H9 (cell line): ENCODE measurements around the gene SYNGAP1. TPM values are rescaled to one million over a fixed set of nuclear protein-coding genes. Genes with fewer than 3 reads are reported as not detected.
"Not testable (repeated sequence)": the region's sequence is repeated elsewhere in the genome, so short reads cannot be mapped to it uniquely, and the experiment has no call there.

ENCODE experiments used
- DNase-seq: peaks from one replicate; pipeline ENCODE4 v3.0.0-alpha.2; 2017
- H2AFZ ChIP-seq: one replicate; pipeline ENCODE4 v1.6.1; 2013; ENCODE audit warnings: mild to moderate bottlenecking, low read length, control low read depth, moderate library complexity
- H2AK5ac ChIP-seq: 2 replicates; pipeline ENCODE4 v1.6.1; 2013; ENCODE audit warnings: low read length, control low read depth, mixed read lengths; ENCODE audit not compliant: insufficient read length
- H2BK120ac ChIP-seq: one replicate; pipeline ENCODE4 v1.6.1; 2013; ENCODE audit warnings: low read depth, mild to moderate bottlenecking, low read length, control low read depth, inconsistent platforms; ENCODE audit not compliant: poor library complexity, severe bottlenecking
- H2BK12ac ChIP-seq: 2 replicates; pipeline ENCODE4 v1.6.1; 2013; ENCODE audit warnings: low read length, control low read depth, mixed read lengths, low read depth; ENCODE audit not compliant: insufficient read length
- H2BK15ac ChIP-seq: 2 replicates; pipeline ENCODE4 v1.6.1; 2013; ENCODE audit warnings: low read depth, low read length, control low read depth
- H2BK20ac ChIP-seq: one replicate; pipeline ENCODE4 v1.6.1; 2013; ENCODE audit warnings: low read depth, mild to moderate bottlenecking, low read length, control low read depth, inconsistent platforms; ENCODE audit not compliant: poor library complexity, severe bottlenecking
- H2BK5ac ChIP-seq: 2 replicates; pipeline ENCODE4 v1.6.1; 2013; ENCODE audit warnings: low read length, control low read depth, mixed read lengths; ENCODE audit not compliant: insufficient read length
- H3K14ac ChIP-seq: 2 replicates; pipeline ENCODE4 v1.6.1; 2013; ENCODE audit warnings: low read length, control low read depth; ENCODE audit not compliant: insufficient read depth
- H3K18ac ChIP-seq: 2 replicates; pipeline ENCODE4 v1.6.1; 2013; ENCODE audit warnings: low read depth, mild to moderate bottlenecking, mixed read lengths, low read length, control low read depth; ENCODE audit not compliant: insufficient read length
- H3K23ac ChIP-seq: 2 replicates; pipeline ENCODE4 v1.6.1; 2013; ENCODE audit warnings: low read length, control low read depth, mixed read lengths, low read depth; ENCODE audit not compliant: insufficient read length
- H3K23me2 ChIP-seq: 2 replicates; pipeline ENCODE4 v1.6.1; 2013; ENCODE audit warnings: low read depth, mild to moderate bottlenecking, mixed read lengths, low read length, control low read depth; ENCODE audit not compliant: insufficient read length, poor library complexity, severe bottlenecking
- H3K27ac ChIP-seq: 2 replicates; pipeline ENCODE4 v1.5.1; 2013; ENCODE audit warnings: low read length, control low read depth, mixed read lengths, low read depth; ENCODE audit not compliant: insufficient read length
- H3K27me3 ChIP-seq: 2 replicates; pipeline ENCODE4 v1.6.1; 2013; ENCODE audit warnings: low read length, control low read depth, inconsistent platforms; ENCODE audit not compliant: insufficient read depth
- H3K4ac ChIP-seq: 2 replicates; pipeline ENCODE4 v1.6.1; 2013; ENCODE audit warnings: low read depth, mild to moderate bottlenecking, control low read depth, inconsistent platforms, low read length, moderate library complexity
- H3K4me1 ChIP-seq: 2 replicates; pipeline ENCODE4 v1.6.1; 2013; ENCODE audit warnings: low read length, control low read depth, inconsistent platforms; ENCODE audit not compliant: insufficient read depth
- H3K4me2 ChIP-seq: 2 replicates; pipeline ENCODE4 v1.6.1; 2013; ENCODE audit warnings: low read length, control low read depth, mixed read lengths; ENCODE audit not compliant: insufficient read length, insufficient read depth
- H3K56ac ChIP-seq: 2 replicates; pipeline ENCODE4 v1.6.1; 2013; ENCODE audit warnings: low read depth, mild to moderate bottlenecking, mixed read lengths, low read length, control low read depth; ENCODE audit not compliant: insufficient read length
- H3K79me1 ChIP-seq: 2 replicates; pipeline ENCODE4 v1.6.1; 2013; ENCODE audit warnings: low read depth, mild to moderate bottlenecking, moderate library complexity, low read length, control low read depth, inconsistent platforms; ENCODE audit not compliant: insufficient read depth, poor library complexity, severe bottlenecking
- H3K79me2 ChIP-seq: 2 replicates; pipeline ENCODE4 v1.6.1; 2013; ENCODE audit warnings: low read length, control low read depth, inconsistent platforms; ENCODE audit not compliant: insufficient read depth
- H3K9ac ChIP-seq: 2 replicates; pipeline ENCODE4 v1.6.1; 2013; ENCODE audit warnings: low read length, control low read depth, mixed read lengths; ENCODE audit not compliant: insufficient read length; ENCODE audit errors: extremely low read depth
- H3K9me3 ChIP-seq: one replicate; pipeline ENCODE4 v1.6.1; 2013; ENCODE audit warnings: low read depth, low read length, inconsistent platforms; ENCODE audit not compliant: control insufficient read depth
- H3T11ph ChIP-seq: one replicate; pipeline ENCODE4 v1.6.1; 2013; ENCODE audit warnings: mild to moderate bottlenecking, low read length, control low read depth, inconsistent platforms
- H4K20me1 ChIP-seq: one replicate; pipeline ENCODE4 v1.6.1; 2013; ENCODE audit not compliant: control insufficient read depth, insufficient read length, insufficient read depth
- H4K5ac ChIP-seq: 2 replicates; pipeline ENCODE4 v1.6.1; 2013; ENCODE audit warnings: low read depth, mild to moderate bottlenecking, mixed read lengths, low read length, control low read depth; ENCODE audit not compliant: insufficient read length
- H4K8ac ChIP-seq: replicated peaks from 2 replicates; pipeline ENCODE4 v1.6.1; 2013; ENCODE audit warnings: low read length, control low read depth, mixed read lengths, low read depth; ENCODE audit not compliant: insufficient read length
- H4K91ac ChIP-seq: 2 replicates; pipeline ENCODE4 v1.6.1; 2013; ENCODE audit warnings: low read depth, mild to moderate bottlenecking, moderate library complexity, mixed read lengths, low read length, control low read depth; ENCODE audit not compliant: insufficient read length
- H3K27ac Mint-ChIP-seq, 3 experiments: 2 replicates in 2 of 3; 3 replicates in 1 of 3; pipeline ENCODE4 v1.8.0; 2020 to 2021; ENCODE audit warnings: mixed read lengths in 3 of 3, mild to moderate bottlenecking in 1 of 3, moderate library complexity in 1 of 3
- H3K27me3 Mint-ChIP-seq: 2 replicates; pipeline ENCODE4 v1.8.0; 2021; ENCODE audit warnings: low read depth, mild to moderate bottlenecking, moderate library complexity, mixed read lengths
- H3K36me3 Mint-ChIP-seq, 3 experiments: 2 replicates in 2 of 3; 3 replicates in 1 of 3; pipeline ENCODE4 v1.8.0; 2020 to 2021; ENCODE audit warnings: low read depth in 3 of 3, mixed read lengths in 3 of 3; ENCODE audit not compliant: insufficient read depth in 1 of 3
- H3K4me1 Mint-ChIP-seq, 2 experiments: 2 replicates each; pipeline ENCODE4 v1.8.0; 2020; ENCODE audit warnings: mixed read lengths in 2 of 2
- H3K4me3 Mint-ChIP-seq, 2 experiments: 2 replicates in 1 of 2; 3 replicates in 1 of 2; pipeline ENCODE4 v1.8.0; 2020 to 2021; ENCODE audit warnings: mild to moderate bottlenecking in 2 of 2, mixed read lengths in 2 of 2, moderate library complexity in 1 of 2
- H3K9me3 Mint-ChIP-seq, 2 experiments: 2 replicates in 1 of 2; 3 replicates in 1 of 2; pipeline ENCODE4 v1.8.0; 2020; ENCODE audit warnings: mild to moderate bottlenecking in 2 of 2, mixed read lengths in 2 of 2, moderate library complexity in 1 of 2
- WGBS: extraction: QIAGEN DNeasy Blood & Tissue Kit; methylation state at CpG from one replicate; pipeline ENCODE4 v1.1.7; 2013; ENCODE audit warnings: missing lambda C conversion rate, low lambda C conversion rate, mixed read lengths; ENCODE audit not compliant: insufficient read length; ENCODE audit errors: extremely low coverage; 5-methylcytosine and 5-hydroxymethylcytosine counted together
- total RNA-seq: library from RNA; stranded (reverse); gene quantifications from 2 replicates; pipeline ENCODE4 v1.2.1, GENCODE V29; 2021
- TF ChIP-seq, protein P1 (sequence below): fragments of 200-600 bp; sonication (generic); conservative IDR thresholded peaks from 3 replicates; pipeline ENCODE4 v1.8.0; 2021; ENCODE audit warnings: antibody characterized with exemption, mild to moderate bottlenecking

Gene SYNGAP1
- total RNA-seq, 1 experiment from 2014 or later, result 121 TPM

DNA sequence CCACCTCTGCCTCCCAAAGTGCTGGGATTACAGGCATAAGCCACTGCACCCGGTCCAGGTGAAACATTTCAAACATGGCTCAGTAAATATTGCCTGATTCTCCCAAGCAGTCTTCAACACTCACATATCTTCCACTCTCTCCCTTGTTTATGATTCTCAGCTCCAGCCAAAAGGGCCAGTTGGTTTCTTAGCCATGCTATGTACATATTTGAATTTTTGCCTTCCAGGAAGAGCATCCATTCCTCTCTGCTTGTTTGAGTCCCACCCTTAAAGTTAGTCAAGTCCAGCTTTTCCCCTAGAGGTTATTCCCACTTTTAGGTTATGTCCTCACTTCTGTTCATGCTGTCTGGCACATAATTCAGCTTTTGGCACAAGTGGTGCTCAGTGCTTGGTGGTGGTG is 22.3 kb upstream of the SYNGAP1 start:
- no peaks in the 10 kb centered on the region for H3K27me3 Mint-ChIP-seq
- H3K9me3 Mint-ChIP-seq, result no peaks in the 10 kb centered on the region
- Histone ChIP-seq H3T11ph (no peak overlapping the region), H2AK5ac (no peak overlapping the region), H2BK5ac (no peak overlapping the region), H4K20me1 (no peaks in the 10 kb centered on the region), H2BK15ac (no peak overlapping the region), H3K27me3 (no peaks in the 10 kb centered on the region), H3K9ac (no peak overlapping the region), H3K4ac (no peak overlapping the region), H3K27ac (no peak overlapping the region), H3K23ac (no peak overlapping the region), H2BK120ac (no peak overlapping the region), H3K9me3 (no peaks in the 10 kb centered on the region), H3K56ac (no peak overlapping the region), H3K4me1 (peaks cover 2% of the 10 kb centered on the region; the same call in 1 of the 2 replicates), H4K5ac (no peak overlapping the region), H2BK12ac (no peak overlapping the region), H3K79me2 (peaks cover 34% of the 10 kb centered on the region), H2AFZ (no peak overlapping the region), H3K14ac (no peak overlapping the region), H3K18ac (no peak overlapping the region), H2BK20ac (no peak overlapping the region), H3K79me1 (peaks cover 8% of the 10 kb centered on the region), H4K91ac (no peak overlapping the region), H3K4me2 (no peak overlapping the region), H3K23me2 (peaks cover 6% of the 10 kb centered on the region), H4K8ac (no peak overlapping the region)
- no peak overlapping the region for H3K4me3 Mint-ChIP-seq
- peak overlapping the region in 1 of 3 experiments; percentile 22; a peak in 2 of 7 replicates for H3K27ac Mint-ChIP-seq
- peaks cover 38 to 61% (median 56%) of the 10 kb centered on the region in 3 experiments; a peak in 6 of 7 replicates for H3K36me3 Mint-ChIP-seq
- TF ChIP-seq, protein P1, sequence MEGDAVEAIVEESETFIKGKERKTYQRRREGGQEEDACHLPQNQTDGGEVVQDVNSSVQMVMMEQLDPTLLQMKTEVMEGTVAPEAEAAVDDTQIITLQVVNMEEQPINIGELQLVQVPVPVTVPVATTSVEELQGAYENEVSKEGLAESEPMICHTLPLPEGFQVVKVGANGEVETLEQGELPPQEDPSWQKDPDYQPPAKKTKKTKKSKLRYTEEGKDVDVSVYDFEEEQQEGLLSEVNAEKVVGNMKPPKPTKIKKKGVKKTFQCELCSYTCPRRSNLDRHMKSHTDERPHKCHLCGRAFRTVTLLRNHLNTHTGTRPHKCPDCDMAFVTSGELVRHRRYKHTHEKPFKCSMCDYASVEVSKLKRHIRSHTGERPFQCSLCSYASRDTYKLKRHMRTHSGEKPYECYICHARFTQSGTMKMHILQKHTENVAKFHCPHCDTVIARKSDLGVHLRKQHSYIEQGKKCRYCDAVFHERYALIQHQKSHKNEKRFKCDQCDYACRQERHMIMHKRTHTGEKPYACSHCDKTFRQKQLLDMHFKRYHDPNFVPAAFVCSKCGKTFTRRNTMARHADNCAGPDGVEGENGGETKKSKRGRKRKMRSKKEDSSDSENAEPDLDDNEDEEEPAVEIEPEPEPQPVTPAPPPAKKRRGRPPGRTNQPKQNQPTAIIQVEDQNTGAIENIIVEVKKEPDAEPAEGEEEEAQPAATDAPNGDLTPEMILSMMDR, result no peak
- WGBS, result no CpG with 5 or more reads among the region's 1 CpG
- DNase-seq, result no peak
- H3K4me1 Mint-ChIP-seq, result peaks cover 22 to 24% of the 10 kb centered on the region in 2 experiments

DNA sequence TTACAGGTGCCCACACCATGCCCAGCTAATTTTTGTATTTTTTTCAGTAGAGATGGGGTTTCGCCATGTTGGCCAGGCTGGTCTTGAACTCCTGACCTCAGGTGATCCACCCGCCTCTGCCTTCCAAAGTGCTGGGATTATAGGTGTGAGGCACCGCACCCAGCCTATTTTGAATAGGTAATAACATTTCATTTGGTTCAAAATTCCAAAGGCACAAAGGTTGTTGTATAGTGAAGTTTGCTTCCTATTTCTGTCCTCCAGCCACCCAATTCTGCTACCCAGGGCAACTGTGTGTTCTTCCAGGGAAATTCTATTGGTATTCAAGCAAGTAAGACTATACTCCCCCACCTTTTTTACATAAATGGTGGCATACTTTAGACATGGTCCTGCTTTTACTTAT is 21.3 kb upstream of the SYNGAP1 start:
- not testable (repeated sequence) for H3K23me2 ChIP-seq, H4K8ac ChIP-seq, H2BK20ac ChIP-seq, H2BK120ac ChIP-seq, H3K27ac ChIP-seq, H4K5ac ChIP-seq, H3K9me3 ChIP-seq, DNase-seq, H3K4ac ChIP-seq, H3T11ph ChIP-seq, H3K4me2 ChIP-seq, H2BK15ac ChIP-seq, H4K20me1 ChIP-seq, H3K4me3 Mint-ChIP-seq, H3K27me3 ChIP-seq, H3K23ac ChIP-seq, H2AK5ac ChIP-seq, H2BK5ac ChIP-seq, H3K9me3 Mint-ChIP-seq, H3K18ac ChIP-seq, H2AFZ ChIP-seq, H3K4me1 ChIP-seq, H3K9ac ChIP-seq, H4K91ac ChIP-seq, H3K27me3 Mint-ChIP-seq, H3K56ac ChIP-seq, H3K79me1 ChIP-seq, H2BK12ac ChIP-seq, H3K14ac ChIP-seq, H3K27ac Mint-ChIP-seq
- H3K4me1 Mint-ChIP-seq, result peaks cover 14 to 16% of the 10 kb centered on the region in 2 experiments
- peaks cover 24% of the 10 kb centered on the region; the same call in 1 of the 2 replicates for H3K79me2 ChIP-seq
- WGBS, result no CpG with 5 or more reads among the region's 3 CpGs
- H3K36me3 Mint-ChIP-seq, result peaks cover 39 to 66% (median 64%) of the 10 kb centered on the region in 3 experiments; a peak in 6 of 7 replicates
